ENCODE data around the gene PACRG.

Gene PACRG

GRCh38 chr6:163186527-163186926 is 458.8 kb downstream of the PACRG start:
- DNase-seq, result no peak

- no peak for DNase-seq
These were observed 459.4 kb downstream of the PACRG start for GRCh38 chr6:163187201-163187600.

- no peak for DNase-seq
These were observed 459.8 kb downstream of the PACRG start for GRCh38 chr6:163187606-163188005.

- DNase-seq, result no peak
These were observed 461.0 kb downstream of the PACRG start for GRCh38 chr6:163188746-163189145.

- DNase-seq, result no peak
These were observed 461.8 kb downstream of the PACRG start for GRCh38 chr6:163189609-163190008.

- no peak for DNase-seq
These were observed 463.0 kb downstream of the PACRG start for GRCh38 chr6:163190786-163191185.

- DNase-seq, result no peak
These were observed 464.1 kb downstream of the PACRG start for GRCh38 chr6:163191704-163192537.

GRCh38 chr6:163192591-163192990 is 464.8 kb downstream of the PACRG start:
- DNase-seq, result no peak

- no peak for DNase-seq
These were observed 465.6 kb downstream of the PACRG start for GRCh38 chr6:163193326-163193725.

- no peak for DNase-seq
These were observed 468.2 kb downstream of the PACRG start for GRCh38 chr6:163195721-163196691.

GRCh38 chr6:163197839-163198238 is 470.1 kb downstream of the PACRG start:
- no peak for DNase-seq

- no peak for DNase-seq
These were observed 470.6 kb downstream of the PACRG start for GRCh38 chr6:163198396-163198795.

GRCh38 chr6:163199371-163199770 is 471.6 kb downstream of the PACRG start:
- no peak for DNase-seq

- no peak for DNase-seq
These were observed 472.5 kb downstream of the PACRG start for GRCh38 chr6:163200289-163200688.

- no peak for DNase-seq
These were observed 472.9 kb downstream of the PACRG start for GRCh38 chr6:163200694-163201093.

- no peak for DNase-seq
These were observed 474.1 kb downstream of the PACRG start for GRCh38 chr6:163201855-163202254.

- no peak for DNase-seq
These were observed 478.4 kb downstream of the PACRG start for GRCh38 chr6:163206196-163206595.

GRCh38 chr6:163207431-163208383 is 479.9 kb downstream of the PACRG start:
- DNase-seq, result no peak

GRCh38 chr6:163209005-163209404 is 481.2 kb downstream of the PACRG start:
- no peak for DNase-seq

- DNase-seq, result no peak
These were observed 484.3 kb downstream of the PACRG start for GRCh38 chr6:163212123-163212522.

GRCh38 chr6:163214259-163214658 is 486.5 kb downstream of the PACRG start:
- DNase-seq, result no peak

GRCh38 chr6:163218361-163218894 is 490.7 kb downstream of the PACRG start:
- no peak for DNase-seq
